WTC11 (cell line): ENCODE data around the gene TRAPPC10. TPM values are rescaled to one million over a fixed set of nuclear protein-coding genes. Genes with fewer than 3 reads are reported as not detected.
"Not testable (repeated sequence)": the region's sequence is repeated elsewhere in the genome, so short reads cannot be mapped to it uniquely, and the experiment has no call there.

Experiments
- ATAC-seq: fragments of 200-7000 bp; cut with Tn5 transposase; 2 replicates; pipeline ENCODE4 v1.10.0; 2021; ENCODE audit warnings: mild to moderate bottlenecking, moderate library complexity
- CTCF ChIA-PET: fragments of 300-600 bp; sonication (Branson Sonifier 250); formaldehyde crosslinking; loops from one replicate; lab custom pipeline; 2021; ENCODE audit warnings: antibody characterized with exemption; lab: Charles Lee
- POLR2A ChIA-PET: fragments of 350-600 bp; sonication (Branson Sonifier 250); formaldehyde crosslinking; loops from one replicate; lab custom pipeline; 2021; ENCODE audit warnings: antibody characterized with exemption; lab: Charles Lee
- DNase-seq: peaks from one replicate; pipeline ENCODE4 v3.0.0; 2021; ENCODE audit warnings: low spot score
- H3K27ac Mint-ChIP-seq: 2 replicates; pipeline ENCODE4 v1.8.0; 2021; ENCODE audit warnings: mixed read lengths
- H3K27me3 Mint-ChIP-seq: 2 replicates; pipeline ENCODE4 v1.8.0; 2021; ENCODE audit warnings: low read depth, mild to moderate bottlenecking, moderate library complexity, mixed read lengths
- H3K36me3 Mint-ChIP-seq: 2 replicates; pipeline ENCODE4 v1.8.0; 2021; ENCODE audit warnings: mixed read lengths
- H3K4me1 Mint-ChIP-seq: 2 replicates; pipeline ENCODE4 v1.8.0; 2022; ENCODE audit warnings: mixed read lengths
- H3K4me3 Mint-ChIP-seq: 2 replicates; pipeline ENCODE4 v1.8.0; 2021; ENCODE audit warnings: mild to moderate bottlenecking, moderate library complexity, mixed read lengths
- H3K9me3 Mint-ChIP-seq: 2 replicates; pipeline ENCODE4 v1.8.0; 2021; ENCODE audit warnings: mixed read lengths
- CTCF ChIP-seq: fragments of 200-600 bp; IDR thresholded peaks from 2 replicates; pipeline ENCODE4 v1.8.0; 2022; ENCODE audit warnings: antibody characterized with exemption
- HMGA2 ChIP-seq: fragments of 250-450 bp; sonication (Bioruptor Pico); IDR thresholded peaks from 2 replicates; pipeline ENCODE4 v1.4.0; 2021; ENCODE audit warnings: mild to moderate bottlenecking, moderate library complexity
- total RNA-seq: library from RNA; stranded (reverse); gene quantifications from 3 replicates; pipeline ENCODE4 v1.2.3, GENCODE V29; 2021

The TRAPPC10 gene
- total RNA-seq, 1 experiment from 2014 or later: 34.5 TPM

GRCh38 chr21:44094832-44095231 is 82.7 kb downstream of the TRAPPC10 start:
- DNase-seq (no peak), ATAC-seq (no peak)
- H3K27ac Mint-ChIP-seq: no peak overlapping the region
- TF ChIP-seq HMGA2: peak; percentile 97
- no peak for TF ChIP-seq CTCF
- H3K4me1 Mint-ChIP-seq: no peaks in the 10 kb centered on the region
- H3K9me3 Mint-ChIP-seq: no peaks in the 10 kb centered on the region
- H3K4me3 Mint-ChIP-seq: no peak overlapping the region
- peaks cover 23% of the 10 kb centered on the region for H3K36me3 Mint-ChIP-seq
- CTCF ChIA-PET: interaction anchor here (0.6 kb wide), 1 partner anchor 329 kb away, joined by 3 read pairs; no protein-coding TSS in a partner anchor
- POLR2A ChIA-PET: no interaction called here
- no peaks in the 10 kb centered on the region for H3K27me3 Mint-ChIP-seq

- H3K9me3 Mint-ChIP-seq, H3K4me3 Mint-ChIP-seq, H3K27me3 Mint-ChIP-seq, ATAC-seq, DNase-seq, H3K4me1 Mint-ChIP-seq, CTCF ChIA-PET, H3K27ac Mint-ChIP-seq, POLR2A ChIA-PET: not testable (repeated sequence)
- H3K36me3 Mint-ChIP-seq: peaks cover 10% of the 10 kb centered on the region
These were observed 86.4 kb downstream of the TRAPPC10 start for GRCh38 chr21:44098507-44098906.

GRCh38 chr21:44098964-44099363 is 86.9 kb downstream of the TRAPPC10 start:
- ATAC-seq, CTCF ChIA-PET, H3K27ac Mint-ChIP-seq, H3K4me3 Mint-ChIP-seq, DNase-seq, H3K36me3 Mint-ChIP-seq, POLR2A ChIA-PET, H3K27me3 Mint-ChIP-seq, H3K9me3 Mint-ChIP-seq, H3K4me1 Mint-ChIP-seq: not testable (repeated sequence)

GRCh38 chr21:44107026-44107501 is 95.0 kb downstream of the TRAPPC10 start, which contains the start of gene PWP2:
TSS of gene PWP2 (plus strand) at chr21:44107399. CDS start at chr21:44107417, 18 bp downstream.
- peak; percentile 93 for ATAC-seq
- H3K4me1 Mint-ChIP-seq, H3K4me3 Mint-ChIP-seq, H3K9me3 Mint-ChIP-seq, POLR2A ChIA-PET, H3K27me3 Mint-ChIP-seq, H3K27ac Mint-ChIP-seq, H3K36me3 Mint-ChIP-seq, CTCF ChIA-PET, DNase-seq: not testable (repeated sequence)

- CTCF ChIA-PET, H3K27me3 Mint-ChIP-seq, H3K27ac Mint-ChIP-seq, POLR2A ChIA-PET, H3K9me3 Mint-ChIP-seq, H3K4me1 Mint-ChIP-seq, H3K36me3 Mint-ChIP-seq, DNase-seq, H3K4me3 Mint-ChIP-seq: not testable (repeated sequence)
- ATAC-seq: peak; percentile 34
These were observed 95.5 kb downstream of the TRAPPC10 start for GRCh38 chr21:44107589-44107988.

GRCh38 chr21:44113702-44114371 is 101.7 kb downstream of the TRAPPC10 start:
- H3K27ac Mint-ChIP-seq, H3K27me3 Mint-ChIP-seq, H3K9me3 Mint-ChIP-seq, H3K4me1 Mint-ChIP-seq, H3K36me3 Mint-ChIP-seq, H3K4me3 Mint-ChIP-seq, CTCF ChIA-PET, POLR2A ChIA-PET: not testable (repeated sequence)
- DNase-seq (peak; percentile 46), ATAC-seq (peak; percentile 82)

GRCh38 chr21:44122131-44122530 is 110.0 kb downstream of the TRAPPC10 start:
- H3K4me3 Mint-ChIP-seq, H3K27ac Mint-ChIP-seq, POLR2A ChIA-PET, H3K9me3 Mint-ChIP-seq, H3K27me3 Mint-ChIP-seq, DNase-seq, H3K36me3 Mint-ChIP-seq, ATAC-seq, CTCF ChIA-PET, H3K4me1 Mint-ChIP-seq: not testable (repeated sequence)

GRCh38 chr21:44127827-44128226 is 115.7 kb downstream of the TRAPPC10 start:
- CTCF ChIA-PET, H3K36me3 Mint-ChIP-seq, DNase-seq, H3K27me3 Mint-ChIP-seq, ATAC-seq, H3K27ac Mint-ChIP-seq, H3K4me1 Mint-ChIP-seq, H3K4me3 Mint-ChIP-seq, H3K9me3 Mint-ChIP-seq, POLR2A ChIA-PET: not testable (repeated sequence)

GRCh38 chr21:44133715-44134057 is 121.6 kb downstream of the TRAPPC10 start:
- H3K4me3 Mint-ChIP-seq, H3K27ac Mint-ChIP-seq, H3K4me1 Mint-ChIP-seq, DNase-seq, POLR2A ChIA-PET, CTCF ChIA-PET, H3K27me3 Mint-ChIP-seq, H3K9me3 Mint-ChIP-seq, H3K36me3 Mint-ChIP-seq: not testable (repeated sequence)
- peak; percentile 5; the same call in 1 of the 2 replicates for ATAC-seq

GRCh38 chr21:44134732-44135131 is 122.6 kb downstream of the TRAPPC10 start:
- POLR2A ChIA-PET, H3K36me3 Mint-ChIP-seq, H3K4me3 Mint-ChIP-seq, CTCF ChIA-PET, H3K4me1 Mint-ChIP-seq, ATAC-seq, H3K27ac Mint-ChIP-seq, H3K9me3 Mint-ChIP-seq, DNase-seq, H3K27me3 Mint-ChIP-seq: not testable (repeated sequence)

- H3K36me3 Mint-ChIP-seq, CTCF ChIA-PET, H3K4me1 Mint-ChIP-seq, H3K27me3 Mint-ChIP-seq, POLR2A ChIA-PET, H3K27ac Mint-ChIP-seq, H3K9me3 Mint-ChIP-seq, H3K4me3 Mint-ChIP-seq: not testable (repeated sequence)
- DNase-seq (peak; percentile 14), ATAC-seq (peak; percentile 80)
These were observed 125.9 kb downstream of the TRAPPC10 start for GRCh38 chr21:44138039-44138438.
